ENCODE results near the gene CIRBP.

CIRBP gene

DNA sequence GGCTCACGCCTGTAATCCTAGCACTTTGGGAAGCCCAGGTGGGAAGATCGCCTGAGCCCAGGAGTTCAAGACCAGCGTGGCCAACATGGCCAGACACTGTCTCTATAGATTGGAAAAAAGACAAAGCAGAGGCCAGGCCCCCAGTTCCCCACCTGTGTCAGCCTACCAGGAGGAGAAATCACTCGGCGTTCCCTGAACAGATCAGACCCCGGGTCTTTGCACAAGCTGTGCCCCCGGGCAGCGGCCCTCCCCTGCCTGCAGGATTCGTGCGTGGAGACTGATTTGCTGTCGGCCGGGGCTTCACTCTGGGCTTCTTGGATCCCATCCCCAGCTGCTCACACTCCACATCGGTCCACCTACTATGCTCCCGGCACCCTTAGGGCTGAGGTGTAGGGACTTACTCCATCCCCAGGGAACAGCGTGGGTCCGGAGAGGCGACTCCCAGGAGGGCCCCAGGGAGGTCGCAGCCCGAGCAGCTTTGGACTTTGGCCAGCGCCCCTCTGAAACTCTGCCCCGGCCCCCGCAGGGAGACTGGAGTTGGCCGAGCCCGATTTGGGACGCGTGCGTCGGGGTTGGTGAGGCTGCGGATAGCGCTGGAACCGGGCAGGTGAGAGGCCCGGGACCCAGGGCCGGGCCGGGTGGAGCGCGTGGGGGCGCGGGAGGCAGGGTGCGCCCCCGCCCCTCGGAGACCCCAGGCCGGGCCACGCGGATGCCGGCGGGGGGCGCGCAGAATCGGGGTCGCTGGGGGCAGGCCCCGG is 16.0 kb downstream of the CIRBP start:
- TF ChIP-seq, protein P1, sequence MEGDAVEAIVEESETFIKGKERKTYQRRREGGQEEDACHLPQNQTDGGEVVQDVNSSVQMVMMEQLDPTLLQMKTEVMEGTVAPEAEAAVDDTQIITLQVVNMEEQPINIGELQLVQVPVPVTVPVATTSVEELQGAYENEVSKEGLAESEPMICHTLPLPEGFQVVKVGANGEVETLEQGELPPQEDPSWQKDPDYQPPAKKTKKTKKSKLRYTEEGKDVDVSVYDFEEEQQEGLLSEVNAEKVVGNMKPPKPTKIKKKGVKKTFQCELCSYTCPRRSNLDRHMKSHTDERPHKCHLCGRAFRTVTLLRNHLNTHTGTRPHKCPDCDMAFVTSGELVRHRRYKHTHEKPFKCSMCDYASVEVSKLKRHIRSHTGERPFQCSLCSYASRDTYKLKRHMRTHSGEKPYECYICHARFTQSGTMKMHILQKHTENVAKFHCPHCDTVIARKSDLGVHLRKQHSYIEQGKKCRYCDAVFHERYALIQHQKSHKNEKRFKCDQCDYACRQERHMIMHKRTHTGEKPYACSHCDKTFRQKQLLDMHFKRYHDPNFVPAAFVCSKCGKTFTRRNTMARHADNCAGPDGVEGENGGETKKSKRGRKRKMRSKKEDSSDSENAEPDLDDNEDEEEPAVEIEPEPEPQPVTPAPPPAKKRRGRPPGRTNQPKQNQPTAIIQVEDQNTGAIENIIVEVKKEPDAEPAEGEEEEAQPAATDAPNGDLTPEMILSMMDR (IDR thresholded peaks at IDR 0.05; ENCODE audit: insufficient read depth, low read depth, low read length, missing control alignments), result no peak
- no peak overlapping the region for H3K4me3 ChIP-seq (ENCODE audit: low read depth, low read length)
- no peak for DNase-seq (ENCODE audit: low read depth)

DNA sequence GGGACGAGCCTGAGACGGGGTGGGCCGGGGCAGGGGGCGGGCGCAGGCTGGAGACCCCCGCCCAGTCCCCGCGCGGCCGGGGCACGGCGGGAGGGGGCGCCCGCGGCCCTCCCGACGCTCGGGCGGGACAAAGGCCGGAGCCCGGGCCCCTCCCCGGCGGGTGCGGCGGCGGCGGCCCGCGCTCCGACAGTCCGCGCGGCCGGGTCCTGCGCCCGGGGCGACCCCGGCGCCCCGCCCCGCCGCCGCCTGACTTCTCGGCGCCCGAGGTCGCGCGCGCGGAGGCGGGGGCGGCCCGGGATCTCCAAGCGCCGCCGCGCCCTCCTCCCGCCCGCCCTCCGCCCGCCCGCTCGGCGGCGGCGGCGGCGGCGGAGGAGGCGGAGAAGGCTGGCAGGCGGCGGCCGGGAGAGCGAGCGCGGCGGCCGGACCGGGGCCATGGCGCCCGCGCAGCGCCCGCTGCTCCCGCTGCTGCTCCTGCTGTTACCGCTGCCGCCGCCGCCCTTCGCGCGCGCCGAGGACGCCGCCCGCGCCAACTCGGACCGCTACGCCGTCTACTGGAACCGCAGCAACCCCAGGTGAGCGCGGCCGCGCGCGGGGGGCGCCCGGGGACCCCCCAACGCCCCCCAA is 16.7 kb downstream of the CIRBP start, which contains the start of gene EFNA2:
EFNA2 (plus strand) TSS at position 137 of the 624 bp plus-strand sequence; CDS start at position 433, 296 bp downstream.
- H3K4me3 ChIP-seq (ENCODE audit: low read depth, low read length), result no peak within 1 kb of the TSS
- DNase-seq (ENCODE audit: low read depth), result no peak
- TF ChIP-seq, protein P1 (IDR thresholded peaks at IDR 0.05; ENCODE audit: insufficient read depth, low read depth, low read length, missing control alignments), result no peak

DNA sequence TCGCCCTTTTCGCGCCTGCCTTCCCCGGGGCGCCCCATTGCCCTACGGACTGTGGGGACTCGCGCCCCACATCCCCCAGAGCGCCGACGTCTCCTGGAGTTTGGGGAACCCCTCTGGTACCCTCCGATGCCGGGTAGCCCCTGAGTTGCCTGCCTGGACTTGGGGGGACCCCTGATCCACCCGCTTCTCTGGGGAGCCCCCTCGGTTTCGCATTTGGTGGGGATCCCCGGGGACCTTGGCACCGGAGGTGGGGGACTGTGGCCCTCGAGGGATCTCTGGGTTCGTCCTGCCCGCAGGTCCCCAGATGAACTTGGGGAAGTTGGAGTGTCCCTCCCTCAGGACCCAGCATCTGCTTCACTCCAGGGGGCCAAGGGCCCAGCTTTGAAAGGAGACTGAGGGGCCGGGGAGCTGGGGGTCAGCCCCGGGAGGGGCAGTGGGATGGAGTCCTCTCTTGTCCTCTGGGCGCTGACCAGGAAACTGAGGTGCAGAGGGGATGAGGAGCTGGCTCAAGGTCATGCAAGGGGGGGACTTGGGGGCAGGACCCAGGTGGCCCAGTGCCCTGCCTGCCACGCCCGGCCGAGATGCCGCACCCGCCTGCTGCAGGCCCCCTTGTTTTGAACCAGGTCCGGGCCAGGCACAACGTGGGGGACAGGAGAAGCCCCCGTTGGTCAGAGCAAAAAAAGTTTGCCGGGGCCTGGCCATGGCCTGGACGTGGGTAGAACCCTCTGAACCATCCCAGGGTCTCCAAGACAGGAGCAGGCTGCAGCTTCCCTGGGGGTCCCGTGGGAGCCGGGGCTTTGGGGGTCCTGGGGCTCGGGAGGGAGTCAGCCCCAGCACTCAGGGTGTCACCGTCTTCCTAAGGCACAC is 17.6 kb downstream of the CIRBP start:
- no peak overlapping the region for H3K4me3 ChIP-seq (ENCODE audit: low read depth, low read length)
- DNase-seq (ENCODE audit: low read depth), result no peak
- TF ChIP-seq, protein P1 (IDR thresholded peaks at IDR 0.05; ENCODE audit: insufficient read depth, low read depth, low read length, missing control alignments), result no peak

DNA sequence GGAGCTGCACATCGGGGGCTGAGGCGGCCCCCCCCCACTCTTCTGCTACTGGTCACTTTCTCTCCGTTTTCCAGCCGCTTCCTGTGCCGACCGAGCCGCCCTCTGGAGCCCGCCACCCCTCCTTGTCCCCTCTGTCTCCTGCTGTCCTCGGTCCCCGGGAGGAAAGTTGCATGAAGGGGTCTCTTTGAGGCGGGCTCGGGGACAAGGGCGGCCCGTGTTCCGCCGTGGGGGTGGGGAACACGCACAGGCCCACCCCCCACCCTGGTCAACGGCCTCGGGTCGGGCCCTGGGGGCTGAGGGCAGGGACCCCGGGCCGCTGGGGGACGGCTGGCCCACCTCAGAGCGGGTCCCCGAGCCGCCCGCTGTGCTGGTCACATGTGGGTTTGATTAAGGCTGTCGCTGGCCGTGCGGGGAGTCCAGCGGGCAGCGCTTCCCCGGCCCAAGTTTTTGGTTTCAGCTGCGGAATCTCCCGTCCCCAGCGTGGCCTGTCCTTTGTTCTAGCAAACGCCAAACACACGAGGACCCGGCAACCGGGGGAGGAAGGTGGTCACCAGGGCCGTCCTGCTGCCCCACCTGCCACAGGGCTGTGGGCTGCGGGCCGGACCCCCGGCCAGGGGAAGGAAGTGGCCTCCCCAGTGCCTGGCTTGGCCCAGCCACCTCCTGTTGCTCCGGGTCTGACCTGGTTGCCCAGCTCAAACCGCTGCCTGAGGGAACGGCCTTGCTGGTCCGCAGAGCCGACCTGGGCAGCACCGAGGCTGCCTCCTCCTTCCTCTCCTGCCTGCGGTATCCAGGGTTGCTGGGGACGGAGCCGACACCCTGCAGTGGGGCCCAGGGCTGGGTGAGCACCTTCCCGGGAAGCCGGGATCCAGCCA is 18.5 kb downstream of the CIRBP start:
- DNase-seq (ENCODE audit: low read depth), result no peak
- TF ChIP-seq, protein P1 (IDR thresholded peaks at IDR 0.05; ENCODE audit: insufficient read depth, low read depth, low read length, missing control alignments), result no peak
- H3K4me3 ChIP-seq (ENCODE audit: low read depth, low read length), result no peak overlapping the region

DNA sequence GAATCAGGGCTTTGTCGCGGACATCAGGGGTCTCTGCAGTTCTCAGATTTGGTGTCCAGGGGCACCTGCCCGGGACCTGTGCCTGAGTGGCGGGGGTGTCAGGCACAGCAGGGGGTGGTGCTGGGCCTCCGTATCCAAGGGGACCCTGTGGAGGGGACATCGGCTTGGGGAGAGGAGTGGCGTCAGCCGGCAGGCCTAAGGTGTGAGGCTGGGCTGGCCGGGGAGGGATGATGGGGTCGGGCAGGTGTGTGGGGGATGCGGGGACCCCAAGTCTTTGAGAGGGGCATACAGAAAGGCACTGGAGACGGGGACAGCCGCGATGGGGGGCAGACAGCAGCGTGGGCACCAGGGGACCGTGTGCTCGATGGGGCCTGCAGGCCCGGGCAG is 19.1 kb downstream of the CIRBP start:
- TF ChIP-seq, protein P1 (IDR thresholded peaks at IDR 0.05; ENCODE audit: insufficient read depth, low read depth, low read length, missing control alignments), result no peak
- H3K4me3 ChIP-seq (ENCODE audit: low read depth, low read length), result no peak overlapping the region
- DNase-seq (ENCODE audit: low read depth), result no peak
